Measurements from ENCODE around the gene AOPEP. TPM values are rescaled to one million over a fixed set of nuclear protein-coding genes. Genes with fewer than 3 reads are reported as not detected.

Gene AOPEP
- total RNA-seq, 4 donors from 2014 or later, result 126 to 216 (median 136) TPM

DNA sequence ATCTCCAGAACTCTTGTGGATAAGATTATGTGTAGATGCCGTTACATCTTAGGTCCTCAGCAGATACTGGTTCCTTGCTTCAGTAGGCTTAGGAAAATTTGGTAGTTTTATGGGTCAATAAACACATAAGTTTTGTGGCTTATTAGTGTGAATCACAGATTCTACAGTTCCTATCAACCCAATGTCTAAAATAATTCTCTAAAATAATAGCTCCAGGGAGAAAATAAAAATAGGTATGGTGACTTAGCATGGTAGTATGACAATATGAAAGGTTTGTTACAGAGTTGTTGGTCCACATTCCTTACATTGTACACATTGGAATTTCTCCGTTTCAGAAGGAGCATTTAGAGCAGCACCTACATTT is 91.7 kb downstream of the AOPEP start:
- TF ChIP-seq, protein P1, sequence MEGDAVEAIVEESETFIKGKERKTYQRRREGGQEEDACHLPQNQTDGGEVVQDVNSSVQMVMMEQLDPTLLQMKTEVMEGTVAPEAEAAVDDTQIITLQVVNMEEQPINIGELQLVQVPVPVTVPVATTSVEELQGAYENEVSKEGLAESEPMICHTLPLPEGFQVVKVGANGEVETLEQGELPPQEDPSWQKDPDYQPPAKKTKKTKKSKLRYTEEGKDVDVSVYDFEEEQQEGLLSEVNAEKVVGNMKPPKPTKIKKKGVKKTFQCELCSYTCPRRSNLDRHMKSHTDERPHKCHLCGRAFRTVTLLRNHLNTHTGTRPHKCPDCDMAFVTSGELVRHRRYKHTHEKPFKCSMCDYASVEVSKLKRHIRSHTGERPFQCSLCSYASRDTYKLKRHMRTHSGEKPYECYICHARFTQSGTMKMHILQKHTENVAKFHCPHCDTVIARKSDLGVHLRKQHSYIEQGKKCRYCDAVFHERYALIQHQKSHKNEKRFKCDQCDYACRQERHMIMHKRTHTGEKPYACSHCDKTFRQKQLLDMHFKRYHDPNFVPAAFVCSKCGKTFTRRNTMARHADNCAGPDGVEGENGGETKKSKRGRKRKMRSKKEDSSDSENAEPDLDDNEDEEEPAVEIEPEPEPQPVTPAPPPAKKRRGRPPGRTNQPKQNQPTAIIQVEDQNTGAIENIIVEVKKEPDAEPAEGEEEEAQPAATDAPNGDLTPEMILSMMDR (IDR thresholded peaks at IDR 0.05), result no peak
- TF ChIP-seq POLR2A (IDR thresholded peaks at IDR 0.05), result no peak
- peak overlapping the region in 2 of 3 donors; percentile 5 to 24 for H3K27ac ChIP-seq
- no peaks in the 10 kb centered on the region for H3K36me3 ChIP-seq
- WGBS, 2 donors, result 63 to 64% methylated on average over 2 of the region's 2 CpGs
- intact Hi-C loops (cut with DNase I), result no loop called here
- no peak overlapping the region for H3K4me3 ChIP-seq (replicated peaks in 1 of 3)
- DNase-seq, result no peak
- H3K9me3 ChIP-seq, result no peaks in the 10 kb centered on the region
- H3K27me3 ChIP-seq, result no peaks in the 10 kb centered on the region
- H3K4me1 ChIP-seq, result peaks cover 17 to 39% of the 10 kb centered on the region in 2 donors

DNA sequence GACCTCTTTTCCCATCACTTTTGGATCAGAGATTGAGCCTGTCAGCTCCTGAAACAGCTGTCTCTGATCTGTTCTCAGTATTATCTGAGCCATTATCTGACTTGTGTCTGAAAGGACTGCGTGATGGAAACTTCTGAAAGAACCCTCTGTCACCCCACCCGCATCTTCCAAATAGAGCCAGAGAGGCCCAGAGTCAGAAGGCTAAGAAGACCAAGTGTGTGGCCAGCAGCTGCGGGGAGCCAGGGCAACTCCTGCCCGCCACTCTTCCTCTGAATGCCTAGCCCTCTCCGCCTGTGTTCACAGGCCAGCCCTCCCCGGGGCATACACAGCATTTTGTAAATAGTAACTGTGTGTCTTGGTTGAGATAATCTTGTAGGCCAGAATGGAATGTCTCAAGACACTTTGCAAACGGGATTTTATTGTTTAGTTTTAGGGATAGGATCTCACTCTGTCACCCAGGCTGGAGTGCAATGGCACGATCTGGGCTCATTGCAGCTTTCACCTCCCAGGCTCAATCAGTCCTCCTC is 92.7 kb downstream of the AOPEP start:
- TF ChIP-seq POLR2A (IDR thresholded peaks at IDR 0.05), result no peak
- TF ChIP-seq, protein P1 (IDR thresholded peaks at IDR 0.05), result no peak
- H3K36me3 ChIP-seq, result no peaks in the 10 kb centered on the region
- intact Hi-C loops (cut with DNase I), result no loop called here
- H3K9me3 ChIP-seq, result no peaks in the 10 kb centered on the region
- no peak overlapping the region for H3K4me3 ChIP-seq (replicated peaks in 1 of 3)
- H3K4me1 ChIP-seq, result peaks cover 17 to 40% of the 10 kb centered on the region in 2 donors
- DNase-seq, result no peak
- H3K27me3 ChIP-seq, result no peaks in the 10 kb centered on the region
- peak overlapping the region in 2 of 3 donors; percentile 23 to 26 for H3K27ac ChIP-seq
- WGBS, 2 donors, result 75 to 92% methylated on average over 8 of the region's 8 CpGs

DNA sequence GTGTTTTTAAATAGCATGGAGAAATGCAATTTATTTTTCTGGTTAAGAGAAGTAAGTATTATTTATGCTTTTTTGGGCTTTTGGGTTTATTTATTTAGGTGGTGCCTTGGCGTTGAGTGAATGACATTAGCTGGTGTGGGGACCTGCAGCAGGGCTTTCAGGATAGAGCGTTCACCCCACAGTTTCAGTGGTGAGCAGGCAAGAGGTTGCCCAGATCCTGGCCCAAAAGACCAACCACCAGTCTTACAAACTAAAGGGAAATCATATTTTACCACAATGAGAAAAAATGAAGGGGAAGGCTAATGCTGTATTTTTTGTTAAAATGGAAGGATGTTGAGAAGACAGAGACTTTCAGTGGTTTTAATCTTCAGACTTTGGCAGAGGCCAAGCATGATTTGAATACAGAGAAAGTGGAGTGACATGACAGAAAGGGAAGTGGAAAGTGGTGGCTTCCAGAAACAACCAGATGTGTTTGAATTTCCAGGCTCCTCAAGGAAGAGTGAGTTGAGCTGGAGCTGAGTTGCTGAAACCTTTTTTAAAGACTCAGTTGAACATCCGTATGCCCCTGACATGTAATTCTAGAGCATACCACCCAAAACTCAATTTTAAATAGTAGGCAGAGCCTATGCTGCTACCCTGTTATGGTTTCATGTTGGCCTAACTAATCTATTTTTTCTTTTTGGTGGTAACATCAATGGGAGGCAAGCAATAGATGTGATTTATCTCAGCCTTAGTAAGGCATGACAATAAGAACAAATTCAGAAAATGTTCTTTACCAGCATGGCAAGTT is 94.8 kb downstream of the AOPEP start:
- WGBS, 2 donors, result 95 to 98% methylated on average over 3 of the region's 3 CpGs
- DNase-seq, result no peak
- peak overlapping the region in 2 of 3 donors; percentile 50 to 80 for H3K27ac ChIP-seq

DNA sequence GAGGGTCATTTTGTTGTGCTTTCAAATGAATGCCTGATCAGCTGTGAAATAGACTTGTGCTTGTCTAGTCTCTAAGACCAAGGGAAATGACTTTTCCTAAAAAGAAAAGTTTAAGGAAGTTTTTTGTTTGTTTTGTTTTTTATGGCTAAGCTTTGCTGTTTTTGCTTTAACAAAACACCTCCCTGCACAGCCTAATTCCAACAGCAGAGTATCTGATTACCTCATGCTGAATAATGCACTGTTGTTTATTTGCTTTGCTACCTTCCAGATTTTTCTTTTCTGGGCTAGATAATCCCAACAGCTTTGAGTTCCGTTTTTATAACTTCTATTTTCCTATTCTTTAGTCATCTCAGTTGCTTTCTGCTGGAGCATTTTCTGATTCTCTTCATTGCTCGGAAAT is 95.8 kb downstream of the AOPEP start:
- TF ChIP-seq, protein P1 (IDR thresholded peaks at IDR 0.05), result no peak
- no peak for TF ChIP-seq POLR2A (IDR thresholded peaks at IDR 0.05)
- peaks cover 15 to 48% of the 10 kb centered on the region in 2 donors for H3K4me1 ChIP-seq
- intact Hi-C loops (cut with DNase I), result no loop called here
- no peak overlapping the region for H3K4me3 ChIP-seq (replicated peaks in 1 of 3)
- H3K27ac ChIP-seq, result peak overlapping the region in 2 of 3 donors; percentile 50 to 80
- H3K9me3 ChIP-seq, result no peaks in the 10 kb centered on the region
- H3K36me3 ChIP-seq, result no peaks in the 10 kb centered on the region
- no peaks in the 10 kb centered on the region for H3K27me3 ChIP-seq
- WGBS, 2 donors, result 74 to 81% methylated on average over 2 of the region's 2 CpGs
- DNase-seq, result no peak

More for the DNA sequence above, 94.8 kb downstream of the AOPEP start:
- H3K9me3 ChIP-seq, result no peaks in the 10 kb centered on the region
- no peak overlapping the region for H3K4me3 ChIP-seq (replicated peaks in 1 of 3)
- H3K36me3 ChIP-seq, result no peaks in the 10 kb centered on the region
- TF ChIP-seq, protein P1 (IDR thresholded peaks at IDR 0.05), result no peak
- no peak for TF ChIP-seq POLR2A (IDR thresholded peaks at IDR 0.05)
- no peaks in the 10 kb centered on the region for H3K27me3 ChIP-seq
- peaks cover 17 to 46% of the 10 kb centered on the region in 2 donors for H3K4me1 ChIP-seq
- intact Hi-C loops (cut with DNase I), result no loop called here

DNA sequence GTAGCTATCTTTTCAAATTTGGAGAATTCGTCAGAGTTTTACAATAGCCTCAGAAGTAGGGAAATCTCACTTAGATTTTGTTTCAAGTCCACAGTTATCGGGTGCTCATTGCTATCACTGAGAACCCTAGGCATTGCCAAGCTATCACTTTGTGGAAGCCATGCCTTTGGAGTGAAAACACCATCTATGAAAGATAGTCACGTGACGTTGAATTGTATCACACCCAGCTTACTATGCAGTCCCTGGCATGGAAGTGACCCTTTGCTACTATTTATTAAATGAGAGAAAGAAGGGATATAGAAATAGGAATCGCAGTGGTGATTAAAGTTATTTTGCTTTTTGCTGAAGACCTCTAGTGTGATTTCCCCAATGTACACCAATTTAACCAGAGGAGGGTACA is 97.2 kb downstream of the AOPEP start:
- Histone ChIP-seq H3K4me1 (peaks cover 12 to 37% of the 10 kb centered on the region in 2 donors), H3K9me3 (no peaks in the 10 kb centered on the region), H3K27me3 (no peaks in the 10 kb centered on the region), H3K27ac (no peak overlapping the region), H3K4me3 (replicated peaks in 1 of 3) (no peak overlapping the region), H3K36me3 (no peaks in the 10 kb centered on the region)
- 95 to 99% methylated on average over 5 of the region's 5 CpGs for WGBS, 2 donors
- intact Hi-C loops (cut with DNase I), result no loop called here
- TF ChIP-seq POLR2A (IDR thresholded peaks at IDR 0.05), result no peak
- TF ChIP-seq, protein P1 (IDR thresholded peaks at IDR 0.05), result no peak
- DNase-seq, result no peak

Data from thyroid gland (tissue), 4 donors.